Transverse colon (tissue), 4 donors: ENCODE data around the gene SMKR1.
"Not testable (repeated sequence)": the region's sequence is repeated elsewhere in the genome, so short reads cannot be mapped to it uniquely, and the experiment has no call there.

Experiments
- CTCF ChIP-seq, 5 experiments: fragments of 200-600 bp in 3 of 5; fragments of 450-650 bp in 2 of 5; sonication (generic) in 3 of 5; IDR thresholded peaks; 1 replicate in 2 of 5; 2 replicates in 3 of 5; pipeline ENCODE4 v1.5.1; 2016 to 2017; ENCODE audit warnings: antibody characterized with exemption in 5 of 5, inconsistent platforms in 3 of 5, mild to moderate bottlenecking in 2 of 5, moderate library complexity in 1 of 5
- EP300 ChIP-seq: sonication (generic); formaldehyde crosslinking; IDR thresholded peaks from one replicate; pipeline ENCODE4 v1.6.1; 2017; ENCODE audit warnings: antibody characterized with exemption, low read depth
- POLR2A ChIP-seq: fragments of 450-650 bp; IDR thresholded peaks from one replicate; pipeline ENCODE4 v1.6.1; 2016; ENCODE audit warnings: antibody characterized with exemption, mild to moderate bottlenecking, moderate library complexity
- POLR2AphosphoS5 ChIP-seq, 3 donors: sonication (generic); formaldehyde crosslinking; IDR thresholded peaks; one replicate each; pipeline ENCODE4 v1.6.1; 2016; ENCODE audit warnings: antibody characterized with exemption in 3 of 3

GRCh38 chr7:129475931-129476330, 26.4 kb upstream of the SMKR1 start:
- TF ChIP-seq POLR2A; EP300; CTCF (IDR thresholded peaks at IDR 0.05); POLR2AphosphoS5 (IDR thresholded peaks at IDR 0.05): not testable (repeated sequence)
